ENCODE measurements around the gene SLC23A2. TPM values are rescaled to one million over a fixed set of nuclear protein-coding genes. Genes with fewer than 3 reads are reported as not detected.

SLC23A2 gene
- total RNA-seq, 1 donor from 2014 or later = 20.8 TPM

DNA sequence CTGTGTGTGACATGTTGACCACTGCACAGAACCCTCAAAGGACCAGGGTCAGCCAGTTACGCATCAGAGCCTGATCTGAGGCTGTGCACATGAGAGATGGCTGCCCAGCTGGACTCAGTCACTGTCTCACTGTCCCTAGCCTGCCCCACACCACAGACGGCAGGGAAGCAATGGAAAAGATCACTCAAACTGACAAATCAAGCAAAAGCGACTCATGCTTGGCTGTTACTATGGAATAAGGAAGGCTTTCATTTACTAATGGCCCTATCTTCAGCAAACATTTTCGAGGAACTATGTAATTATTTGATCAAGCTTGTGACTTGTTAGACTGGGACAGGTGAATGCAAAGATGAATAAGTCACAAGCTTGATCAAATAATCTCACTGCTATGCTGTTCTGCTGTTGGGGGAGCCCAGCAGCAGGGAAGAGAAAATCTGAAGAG, 137.0 kb downstream of the SLC23A2 start:
- no peaks in the 10 kb centered on the region for H3K27me3 Mint-ChIP-seq (ENCODE audit: low read depth, unreplicated experiment)
- no peak overlapping the region for H3K27ac ChIP-seq (ENCODE audit: low read depth, low read length)
- TF ChIP-seq, protein P1, sequence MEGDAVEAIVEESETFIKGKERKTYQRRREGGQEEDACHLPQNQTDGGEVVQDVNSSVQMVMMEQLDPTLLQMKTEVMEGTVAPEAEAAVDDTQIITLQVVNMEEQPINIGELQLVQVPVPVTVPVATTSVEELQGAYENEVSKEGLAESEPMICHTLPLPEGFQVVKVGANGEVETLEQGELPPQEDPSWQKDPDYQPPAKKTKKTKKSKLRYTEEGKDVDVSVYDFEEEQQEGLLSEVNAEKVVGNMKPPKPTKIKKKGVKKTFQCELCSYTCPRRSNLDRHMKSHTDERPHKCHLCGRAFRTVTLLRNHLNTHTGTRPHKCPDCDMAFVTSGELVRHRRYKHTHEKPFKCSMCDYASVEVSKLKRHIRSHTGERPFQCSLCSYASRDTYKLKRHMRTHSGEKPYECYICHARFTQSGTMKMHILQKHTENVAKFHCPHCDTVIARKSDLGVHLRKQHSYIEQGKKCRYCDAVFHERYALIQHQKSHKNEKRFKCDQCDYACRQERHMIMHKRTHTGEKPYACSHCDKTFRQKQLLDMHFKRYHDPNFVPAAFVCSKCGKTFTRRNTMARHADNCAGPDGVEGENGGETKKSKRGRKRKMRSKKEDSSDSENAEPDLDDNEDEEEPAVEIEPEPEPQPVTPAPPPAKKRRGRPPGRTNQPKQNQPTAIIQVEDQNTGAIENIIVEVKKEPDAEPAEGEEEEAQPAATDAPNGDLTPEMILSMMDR (IDR thresholded peaks at IDR 0.05; ENCODE audit: insufficient read depth, low read depth, low read length) = no peak
- no peak for TF ChIP-seq EZH2 (IDR thresholded peaks at IDR 0.05; ENCODE audit: insufficient read depth, low read length)

DNA sequence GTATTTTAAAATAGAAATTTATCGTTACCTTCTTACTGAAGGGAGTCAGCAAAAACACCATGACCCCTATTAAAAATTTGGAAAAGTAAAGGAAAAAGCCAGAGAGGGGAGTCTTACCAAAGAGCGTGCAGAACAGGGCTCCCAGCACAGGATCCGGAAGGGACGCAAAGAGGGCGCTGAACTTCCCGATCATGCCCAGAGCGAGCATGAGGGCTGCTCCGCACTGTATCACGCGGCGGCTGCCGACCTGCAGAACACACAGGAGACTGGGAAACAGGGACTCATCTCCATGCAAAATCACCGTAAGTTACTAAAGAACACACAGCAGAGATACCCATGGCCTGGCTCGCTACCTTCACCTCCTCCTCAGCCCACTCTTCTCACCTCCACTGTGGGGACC, 138.6 kb downstream of the SLC23A2 start:
- Mint-ChIP-seq H3K27ac (ENCODE audit: unreplicated experiment) (no peak overlapping the region), H3K27me3 (ENCODE audit: low read depth, unreplicated experiment) (no peaks in the 10 kb centered on the region), H3K36me3 (ENCODE audit: low read depth, unreplicated experiment) (peaks cover 27% of the 10 kb centered on the region), H3K9me3 (ENCODE audit: unreplicated experiment) (no peaks in the 10 kb centered on the region), H3K4me1 (ENCODE audit: low read depth, unreplicated experiment) (peaks cover 3% of the 10 kb centered on the region), H3K4me3 (ENCODE audit: unreplicated experiment) (no peak overlapping the region)
- H3K27me3 ChIP-seq (ENCODE audit: insufficient read depth, low read length) = no peaks in the 10 kb centered on the region
- no peak for FAIRE-seq
- H3K79me2 ChIP-seq (ENCODE audit: insufficient read depth, low read length) = no peaks in the 10 kb centered on the region
- H2AFZ ChIP-seq (ENCODE audit: low read depth, low read length) = no peak overlapping the region
- H4K20me1 ChIP-seq (ENCODE audit: insufficient read depth, low read length) = no peaks in the 10 kb centered on the region
- peaks cover 17% of the 10 kb centered on the region for H3K36me3 ChIP-seq (ENCODE audit: insufficient read depth, low read length)
- no peaks in the 10 kb centered on the region for H3K4me1 ChIP-seq (ENCODE audit: insufficient read depth, low read length)
- no peak overlapping the region for H3K9ac ChIP-seq (ENCODE audit: low read length)
- H3K27ac ChIP-seq (ENCODE audit: low read depth, low read length) = no peak overlapping the region
- no peak for DNase-seq (ENCODE audit: low read depth)
- H3K4me2 ChIP-seq (ENCODE audit: low read length) = no peak overlapping the region
- H3K9me3 ChIP-seq (ENCODE audit: insufficient read depth, low read depth, low read length) = no peaks in the 10 kb centered on the region
- TF ChIP-seq, protein P1 (IDR thresholded peaks at IDR 0.05; ENCODE audit: insufficient read depth, low read depth, low read length) = no peak
- TF ChIP-seq EZH2 (IDR thresholded peaks at IDR 0.05; ENCODE audit: insufficient read depth, low read length) = no peak
- no peak overlapping the region for H3K4me3 ChIP-seq (ENCODE audit: insufficient read depth, low read depth, low read length)

More for the DNA sequence above, 137.0 kb downstream of the SLC23A2 start:
- Histone ChIP-seq H3K4me3 (ENCODE audit: insufficient read depth, low read depth, low read length) (no peak overlapping the region), H3K4me2 (ENCODE audit: low read length) (no peak overlapping the region), H3K4me1 (ENCODE audit: insufficient read depth, low read length) (no peaks in the 10 kb centered on the region), H4K20me1 (ENCODE audit: insufficient read depth, low read length) (no peaks in the 10 kb centered on the region), H2AFZ (ENCODE audit: low read depth, low read length) (no peak overlapping the region), H3K9ac (ENCODE audit: low read length) (no peak overlapping the region), H3K9me3 (ENCODE audit: insufficient read depth, low read depth, low read length) (no peaks in the 10 kb centered on the region), H3K79me2 (ENCODE audit: insufficient read depth, low read length) (no peaks in the 10 kb centered on the region), H3K36me3 (ENCODE audit: insufficient read depth, low read length) (peaks cover 11% of the 10 kb centered on the region), H3K27me3 (ENCODE audit: insufficient read depth, low read length) (no peaks in the 10 kb centered on the region)
- H3K9me3 Mint-ChIP-seq (ENCODE audit: unreplicated experiment) = no peaks in the 10 kb centered on the region
- no peak overlapping the region for H3K4me3 Mint-ChIP-seq (ENCODE audit: unreplicated experiment)
- FAIRE-seq = no peak
- H3K27ac Mint-ChIP-seq (ENCODE audit: unreplicated experiment) = no peak overlapping the region
- no peak for DNase-seq (ENCODE audit: low read depth)
- peaks cover 3% of the 10 kb centered on the region for H3K4me1 Mint-ChIP-seq (ENCODE audit: low read depth, unreplicated experiment)
- H3K36me3 Mint-ChIP-seq (ENCODE audit: low read depth, unreplicated experiment) = peaks cover 22% of the 10 kb centered on the region

DNA sequence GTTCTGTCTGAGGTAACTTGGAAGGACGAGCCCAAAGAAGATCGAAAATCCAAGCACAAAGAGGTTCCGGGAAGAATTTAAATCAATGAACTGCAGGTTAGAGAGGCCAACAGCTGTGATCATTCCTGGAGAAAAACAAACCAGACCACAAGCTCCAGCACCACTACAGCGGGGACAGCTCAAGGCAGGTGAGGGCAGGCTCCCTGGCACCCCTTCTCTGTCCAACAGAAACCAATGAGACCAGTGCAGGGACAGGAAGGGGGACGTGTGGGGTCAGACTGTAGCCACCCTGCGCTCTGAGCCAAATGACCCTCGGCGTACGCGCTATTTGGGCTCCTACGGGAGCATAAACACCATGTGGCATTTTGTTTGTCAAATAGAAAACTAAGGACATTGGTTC, 139.3 kb downstream of the SLC23A2 start:
- H4K20me1 ChIP-seq (ENCODE audit: insufficient read depth, low read length) = no peaks in the 10 kb centered on the region
- Mint-ChIP-seq H3K36me3 (ENCODE audit: low read depth, unreplicated experiment) (peaks cover 25% of the 10 kb centered on the region), H3K4me1 (ENCODE audit: low read depth, unreplicated experiment) (peaks cover 3% of the 10 kb centered on the region), H3K9me3 (ENCODE audit: unreplicated experiment) (no peaks in the 10 kb centered on the region), H3K27ac (ENCODE audit: unreplicated experiment) (no peak overlapping the region), H3K27me3 (ENCODE audit: low read depth, unreplicated experiment) (no peaks in the 10 kb centered on the region), H3K4me3 (ENCODE audit: unreplicated experiment) (no peak overlapping the region)
- no peak overlapping the region for H3K4me2 ChIP-seq (ENCODE audit: low read length)
- no peak overlapping the region for H3K27ac ChIP-seq (ENCODE audit: low read depth, low read length)
- H2AFZ ChIP-seq (ENCODE audit: low read depth, low read length) = no peak overlapping the region
- H3K27me3 ChIP-seq (ENCODE audit: insufficient read depth, low read length) = no peaks in the 10 kb centered on the region
- FAIRE-seq (no peak), DNase-seq (ENCODE audit: low read depth) (no peak)
- peaks cover 17% of the 10 kb centered on the region for H3K36me3 ChIP-seq (ENCODE audit: insufficient read depth, low read length)
- TF ChIP-seq EZH2 (IDR thresholded peaks at IDR 0.05; ENCODE audit: insufficient read depth, low read length) = no peak
- TF ChIP-seq, protein P1 (IDR thresholded peaks at IDR 0.05; ENCODE audit: insufficient read depth, low read depth, low read length) = no peak
- H3K79me2 ChIP-seq (ENCODE audit: insufficient read depth, low read length) = no peaks in the 10 kb centered on the region
- H3K4me1 ChIP-seq (ENCODE audit: insufficient read depth, low read length) = no peaks in the 10 kb centered on the region
- H3K4me3 ChIP-seq (ENCODE audit: insufficient read depth, low read depth, low read length) = no peak overlapping the region
- no peak overlapping the region for H3K9ac ChIP-seq (ENCODE audit: low read length)
- no peaks in the 10 kb centered on the region for H3K9me3 ChIP-seq (ENCODE audit: insufficient read depth, low read depth, low read length)

Measured in astrocyte (in vitro differentiated cells and primary cell).